A673 (cell line): ENCODE results near the gene MCM5.

Source experiments
- CTCF ChIP-seq: fragments of 300-800, 200-600 bp; sonication (generic); conservative IDR thresholded peaks from 2 replicates; pipeline ENCODE4 v1.5.1; 2017; ENCODE audit warnings: low read depth, mild to moderate bottlenecking, antibody characterized with exemption, low read length, moderate library complexity, mixed read lengths
- EZH2 ChIP-seq: fragments of 200-600 bp; sonication (generic); IDR thresholded peaks from 2 replicates; pipeline ENCODE4 v1.6.1; 2017; ENCODE audit warnings: borderline replicate concordance, low read depth, mild to moderate bottlenecking, mixed read lengths, antibody characterized with exemption, low read length; ENCODE audit not compliant: poor library complexity, severe bottlenecking

DNA sequence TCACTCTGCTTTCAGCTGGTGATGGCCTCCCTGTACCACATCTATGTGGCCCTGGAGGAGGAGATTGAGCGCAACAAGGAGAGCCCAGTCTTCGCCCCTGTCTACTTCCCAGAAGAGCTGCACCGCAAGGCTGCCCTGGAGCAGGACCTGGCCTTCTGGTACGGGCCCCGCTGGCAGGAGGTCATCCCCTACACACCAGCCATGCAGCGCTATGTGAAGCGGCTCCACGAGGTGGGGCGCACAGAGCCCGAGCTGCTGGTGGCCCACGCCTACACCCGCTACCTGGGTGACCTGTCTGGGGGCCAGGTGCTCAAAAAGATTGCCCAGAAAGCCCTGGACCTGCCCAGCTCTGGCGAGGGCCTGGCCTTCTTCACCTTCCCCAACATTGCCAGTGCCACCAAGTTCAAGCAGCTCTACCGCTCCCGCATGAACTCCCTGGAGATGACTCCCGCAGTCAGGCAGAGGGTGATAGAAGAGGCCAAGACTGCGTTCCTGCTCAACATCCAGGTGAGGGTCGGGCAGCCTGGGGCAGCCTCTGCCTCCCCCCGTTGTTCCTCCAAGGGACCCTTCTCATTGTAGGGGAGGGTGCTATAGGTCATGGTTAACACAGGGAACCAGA lies 13.2 kb upstream of the MCM5 start:
- TF ChIP-seq EZH2, result no peak
- TF ChIP-seq CTCF, result no peak
